HL-60/S4 (cell line): ENCODE data around the gene PCDHGA7.
"Not testable (repeated sequence)": the region's sequence is repeated elsewhere in the genome, so short reads cannot be mapped to it uniquely, and the experiment has no call there.

Experiments
- in situ Hi-C: fragments of 300-500 bp; cut with MboI; formaldehyde crosslinking; loops from 2 replicates; pipeline ENCODE4 v1.14.3; 2022; ENCODE audit warnings: low sequenced_read_pairs

Gene PCDHGA7

DNA sequence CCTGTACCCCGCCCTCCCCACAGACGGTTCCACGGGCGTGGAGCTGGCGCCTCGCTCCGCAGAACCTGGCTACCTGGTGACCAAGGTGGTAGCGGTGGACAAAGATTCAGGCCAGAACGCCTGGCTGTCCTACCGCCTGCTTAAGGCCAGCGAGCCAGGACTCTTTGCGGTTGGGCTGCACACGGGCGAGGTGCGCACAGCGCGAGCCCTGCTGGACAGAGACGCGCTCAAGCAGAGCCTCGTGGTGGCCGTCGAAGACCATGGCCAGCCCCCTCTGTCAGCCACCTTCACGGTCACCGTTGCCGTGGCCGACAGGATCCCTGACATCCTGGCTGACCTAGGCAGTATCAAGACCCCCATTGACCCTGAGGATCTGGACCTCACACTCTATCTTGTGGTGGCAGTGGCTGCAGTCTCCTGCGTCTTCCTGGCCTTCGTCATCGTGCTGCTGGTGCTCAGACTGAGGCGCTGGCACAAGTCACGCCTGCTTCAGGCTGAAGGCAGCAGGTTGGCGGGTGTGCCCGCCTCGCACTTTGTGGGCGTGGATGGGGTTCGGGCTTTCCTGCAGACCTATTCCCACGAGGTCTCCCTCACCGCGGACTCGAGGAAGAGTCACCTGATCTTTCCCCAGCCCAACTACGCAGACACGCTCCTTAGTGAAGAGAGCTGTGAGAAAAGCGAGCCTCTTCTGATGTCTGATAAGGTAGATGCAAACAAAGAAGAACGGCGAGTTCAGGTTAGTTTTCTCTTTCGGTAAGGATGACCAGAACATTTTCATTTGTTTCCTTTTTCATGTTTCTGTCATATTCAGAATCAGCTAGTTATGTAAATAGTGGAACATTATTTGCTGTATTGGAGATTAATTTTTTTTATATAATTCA lies 16.3 kb upstream of the PCDHGA7 start:
- in situ Hi-C loops, result no loop called here

DNA sequence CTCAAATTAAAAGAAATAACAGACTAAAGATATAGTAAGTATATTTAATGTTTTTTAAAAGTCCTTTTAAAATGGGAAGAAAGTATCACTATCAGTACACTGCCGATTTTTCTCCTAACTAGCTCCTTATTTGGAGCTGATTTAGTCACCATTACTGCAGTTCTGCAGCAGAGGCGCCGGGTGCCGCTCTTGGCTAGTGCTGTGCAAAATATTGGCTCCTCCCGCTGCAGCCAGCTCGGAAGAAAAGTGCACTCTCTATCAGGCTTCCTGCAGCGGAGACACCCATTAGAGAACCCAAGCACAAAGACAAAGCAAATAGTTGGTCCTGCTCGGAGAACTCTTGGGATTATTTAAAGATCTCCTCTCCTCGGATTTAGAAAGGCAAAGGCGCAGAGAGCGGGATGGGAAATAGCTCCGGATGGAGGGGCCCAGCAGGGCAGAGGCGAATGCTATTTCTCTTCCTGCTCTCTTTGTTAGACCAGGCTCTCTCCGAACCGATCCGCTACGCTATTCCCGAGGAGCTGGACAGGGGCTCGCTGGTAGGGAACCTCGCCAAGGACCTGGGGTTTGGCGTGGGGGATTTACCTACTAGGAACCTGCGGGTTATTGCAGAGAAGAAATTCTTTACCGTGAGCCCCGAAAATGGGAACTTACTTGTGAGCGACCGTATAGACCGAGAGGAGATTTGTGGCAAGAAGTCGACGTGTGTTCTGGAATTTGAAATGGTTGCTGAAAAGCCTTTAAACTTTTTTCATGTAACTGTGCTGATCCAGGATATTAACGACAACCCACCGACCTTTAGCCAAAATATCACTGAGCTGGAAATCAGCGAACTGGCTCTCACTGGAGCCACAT lies 12.3 kb upstream of the PCDHGA7 start, which contains the start of gene PCDHGB3:
Gene PCDHGB3, plus strand, starts transcription at position 249 of the 855 bp plus-strand sequence. Its CDS starts 153 bp downstream, at position 402.
- in situ Hi-C loops, result no loop called here

DNA sequence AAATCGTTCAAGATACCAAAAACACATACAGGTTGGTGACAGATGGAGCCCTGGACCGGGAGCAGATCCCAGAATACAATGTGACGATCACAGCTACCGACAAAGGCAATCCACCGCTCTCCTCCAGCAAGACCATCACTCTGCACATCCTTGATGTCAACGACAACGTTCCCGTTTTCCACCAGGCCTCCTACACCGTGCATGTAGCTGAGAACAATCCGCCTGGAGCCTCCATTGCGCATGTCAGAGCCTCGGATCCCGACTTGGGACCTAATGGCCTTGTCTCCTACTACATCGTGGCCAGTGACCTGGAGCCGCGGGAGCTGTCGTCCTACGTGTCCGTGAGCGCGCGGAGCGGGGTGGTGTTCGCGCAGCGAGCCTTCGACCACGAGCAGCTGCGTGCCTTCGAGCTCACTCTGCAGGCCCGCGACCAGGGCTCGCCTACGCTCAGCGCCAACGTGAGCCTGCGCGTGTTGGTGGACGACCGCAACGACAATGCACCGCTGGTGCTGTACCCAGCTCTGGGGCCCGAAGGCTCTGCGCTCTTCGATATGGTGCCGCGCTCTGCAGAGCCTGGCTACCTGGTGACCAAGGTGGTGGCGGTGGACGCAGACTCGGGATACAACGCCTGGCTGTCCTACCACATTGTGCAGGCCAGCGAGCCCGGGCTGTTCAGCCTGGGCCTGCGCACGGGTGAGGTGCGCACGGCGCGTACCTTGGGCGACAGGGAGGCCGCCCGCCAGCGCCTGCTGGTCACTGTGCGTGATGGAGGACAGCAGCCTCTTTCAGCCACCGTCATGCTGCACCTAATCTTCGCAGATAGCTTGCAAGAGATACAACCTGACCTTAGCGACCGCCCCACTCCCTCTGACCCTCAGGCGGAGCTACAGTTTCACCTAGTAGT lies 10.7 kb upstream of the PCDHGA7 start:
- in situ Hi-C loops, result no loop called here

DNA sequence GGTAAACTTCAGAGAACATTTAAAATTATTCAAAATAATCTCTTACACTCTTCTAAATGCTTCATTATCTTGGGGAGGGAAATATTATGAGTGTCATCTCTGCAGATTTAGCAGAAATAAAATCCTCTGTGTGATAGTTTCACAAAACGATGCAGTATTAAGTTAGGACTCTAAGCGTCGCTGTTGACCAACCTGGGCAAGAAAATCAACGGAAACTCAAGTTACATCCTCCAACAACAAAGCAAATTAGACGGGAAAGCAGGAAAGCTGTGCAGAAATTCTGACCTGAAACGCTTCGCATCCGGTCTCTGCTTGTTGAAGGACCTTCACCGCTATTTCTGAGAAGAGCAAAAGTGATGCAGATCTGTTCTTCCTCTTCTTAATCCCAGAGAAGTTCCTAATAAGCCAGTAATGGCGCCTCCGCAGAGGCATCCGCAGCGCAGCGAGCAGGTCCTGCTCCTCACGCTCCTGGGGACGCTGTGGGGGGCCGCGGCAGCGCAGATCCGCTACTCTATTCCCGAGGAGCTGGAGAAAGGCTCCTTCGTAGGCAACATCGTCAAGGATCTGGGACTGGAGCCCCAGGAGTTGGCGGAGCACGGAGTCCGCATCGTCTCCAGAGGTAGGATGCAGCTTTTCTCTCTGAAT lies 8.7 kb upstream of the PCDHGA7 start, which contains the start of gene PCDHGA6:
Gene PCDHGA6, plus strand, starts transcription at position 219 of the 645 bp plus-strand sequence. Its CDS starts 193 bp downstream, at position 412.
- in situ Hi-C loops, result no loop called here

DNA sequence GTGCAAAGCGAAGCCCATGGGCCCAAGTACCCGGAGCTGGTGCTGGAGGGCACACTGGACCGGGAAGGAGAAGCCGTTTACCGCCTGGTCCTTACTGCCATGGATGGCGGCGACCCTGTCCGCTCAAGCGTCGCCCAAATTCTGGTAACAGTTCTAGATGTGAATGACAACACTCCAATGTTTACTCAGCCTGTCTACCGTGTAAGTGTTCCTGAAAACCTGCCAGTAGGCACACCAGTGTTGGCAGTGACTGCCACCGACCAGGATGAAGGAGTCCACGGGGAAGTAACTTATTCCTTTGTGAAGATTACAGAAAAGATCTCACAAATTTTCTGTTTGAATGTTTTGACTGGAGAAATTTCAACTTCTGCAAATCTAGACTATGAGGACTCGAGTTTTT lies 7.9 kb upstream of the PCDHGA7 start:
- in situ Hi-C loops, result no loop called here

DNA sequence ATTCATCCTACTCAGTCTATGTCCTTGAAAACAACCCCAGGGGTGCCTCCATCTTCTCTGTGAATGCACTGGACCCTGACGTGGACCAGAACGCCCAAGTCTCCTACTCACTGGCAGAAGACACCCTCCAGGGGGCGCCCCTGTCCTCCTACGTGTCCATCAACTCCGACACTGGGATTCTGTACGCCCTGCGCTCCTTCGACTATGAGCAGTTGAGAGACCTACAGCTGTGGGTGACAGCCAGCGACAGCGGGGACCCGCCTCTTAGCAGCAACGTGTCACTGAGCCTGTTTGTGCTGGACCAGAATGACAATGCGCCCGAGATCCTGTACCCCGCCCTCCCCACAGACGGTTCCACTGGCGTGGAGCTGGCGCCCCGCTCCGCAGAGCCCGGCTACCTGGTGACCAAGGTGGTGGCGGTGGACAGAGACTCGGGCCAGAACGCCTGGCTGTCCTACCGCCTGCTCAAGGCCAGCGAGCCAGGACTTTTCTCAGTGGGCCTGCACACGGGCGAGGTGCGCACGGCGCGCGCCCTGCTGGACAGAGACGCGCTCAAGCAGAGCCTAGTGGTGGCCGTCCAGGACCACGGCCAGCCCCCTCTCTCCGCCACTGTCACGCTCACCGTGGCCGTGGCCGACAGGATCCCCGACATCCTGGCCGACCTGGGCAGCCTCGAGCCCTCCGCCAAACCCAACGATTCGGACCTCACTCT lies 6.9 kb upstream of the PCDHGA7 start:
- in situ Hi-C loops, result not testable (repeated sequence)

DNA sequence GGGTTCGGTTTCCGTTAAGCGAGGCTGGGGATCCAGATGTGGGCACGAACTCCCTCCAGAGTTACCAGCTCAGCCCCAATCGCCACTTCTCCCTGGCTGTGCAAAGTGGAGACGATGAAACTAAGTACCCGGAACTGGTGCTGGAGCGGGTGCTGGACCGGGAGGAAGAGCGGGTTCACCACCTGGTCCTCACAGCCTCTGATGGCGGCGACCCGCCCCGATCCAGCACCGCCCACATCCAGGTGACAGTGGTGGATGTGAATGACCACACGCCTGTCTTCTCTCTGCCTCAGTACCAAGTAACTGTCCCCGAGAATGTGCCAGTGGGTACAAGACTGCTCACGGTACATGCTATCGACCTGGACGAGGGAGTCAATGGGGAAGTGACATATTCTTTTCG lies 803 bp downstream of the PCDHGA7 start:
- in situ Hi-C loops, result no loop called here

DNA sequence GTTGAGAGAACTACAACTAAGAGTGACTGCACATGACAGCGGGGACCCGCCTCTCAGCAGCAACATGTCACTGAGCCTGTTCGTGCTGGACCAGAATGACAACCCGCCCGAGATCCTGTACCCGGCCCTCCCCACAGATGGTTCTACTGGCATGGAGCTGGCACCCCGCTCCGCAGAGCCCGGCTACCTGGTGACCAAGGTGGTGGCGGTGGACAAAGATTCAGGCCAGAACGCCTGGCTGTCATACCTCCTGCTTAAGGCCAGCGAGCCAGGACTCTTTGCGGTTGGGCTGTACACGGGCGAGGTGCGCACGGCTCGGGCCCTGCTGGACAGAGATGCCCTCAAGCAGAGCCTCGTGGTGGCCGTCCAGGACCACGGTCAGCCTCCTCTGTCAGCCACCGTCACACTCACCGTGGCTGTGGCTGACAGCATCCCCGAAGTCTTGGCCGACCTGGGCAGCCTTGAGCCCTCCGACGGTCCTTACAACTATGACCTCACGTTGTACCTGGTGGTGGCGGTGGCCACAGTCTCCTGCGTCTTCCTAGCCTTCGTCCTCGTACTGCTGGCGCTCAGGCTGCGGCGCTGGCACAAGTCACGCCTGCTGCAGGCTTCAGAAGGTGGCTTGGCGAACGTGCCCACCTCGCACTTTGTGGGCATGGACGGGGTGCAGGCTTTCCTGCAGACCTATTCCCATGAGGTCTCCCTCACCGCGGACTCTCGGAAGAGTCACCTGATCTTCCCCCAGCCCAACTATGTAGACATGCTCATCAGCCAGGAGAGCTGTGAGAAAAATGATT lies 2.1 kb downstream of the PCDHGA7 start:
- in situ Hi-C loops, result no loop called here

DNA sequence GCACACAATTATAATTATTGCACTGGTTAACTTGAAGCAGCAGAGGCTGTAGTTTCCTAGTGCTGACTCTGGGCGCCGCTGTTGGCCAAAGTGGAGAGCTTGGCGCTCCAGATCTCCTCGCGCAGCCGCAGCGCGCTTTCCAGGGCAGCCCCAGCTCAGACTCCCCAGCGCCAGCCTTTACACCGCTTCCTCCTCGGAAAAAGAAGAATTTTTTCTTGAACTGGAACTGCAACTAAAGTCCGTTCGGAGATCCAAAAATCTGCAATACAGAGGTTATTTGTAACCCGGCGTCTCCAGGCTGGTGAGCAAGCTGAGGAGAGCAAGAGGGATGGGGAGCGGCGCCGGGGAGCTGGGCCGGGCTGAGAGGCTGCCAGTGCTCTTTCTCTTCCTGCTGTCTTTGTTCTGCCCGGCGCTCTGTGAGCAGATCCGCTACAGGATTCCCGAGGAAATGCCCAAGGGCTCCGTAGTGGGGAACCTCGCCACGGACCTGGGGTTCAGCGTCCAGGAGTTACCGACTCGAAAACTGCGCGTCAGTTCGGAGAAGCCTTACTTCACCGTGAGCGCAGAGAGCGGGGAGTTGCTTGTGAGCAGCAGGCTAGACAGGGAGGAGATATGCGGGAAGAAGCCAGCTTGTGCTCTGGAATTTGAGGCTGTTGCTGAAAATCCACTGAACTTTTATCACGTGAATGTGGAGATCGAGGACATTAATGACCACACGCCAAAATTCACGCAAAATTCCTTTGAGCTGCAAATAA lies 5.2 kb downstream of the PCDHGA7 start, which contains the start of gene PCDHGB4:
Gene PCDHGB4, plus strand, starts transcription at position 142 of the 755 bp plus-strand sequence. Its CDS starts 187 bp downstream, at position 329.
- in situ Hi-C loops, result not testable (repeated sequence)

DNA sequence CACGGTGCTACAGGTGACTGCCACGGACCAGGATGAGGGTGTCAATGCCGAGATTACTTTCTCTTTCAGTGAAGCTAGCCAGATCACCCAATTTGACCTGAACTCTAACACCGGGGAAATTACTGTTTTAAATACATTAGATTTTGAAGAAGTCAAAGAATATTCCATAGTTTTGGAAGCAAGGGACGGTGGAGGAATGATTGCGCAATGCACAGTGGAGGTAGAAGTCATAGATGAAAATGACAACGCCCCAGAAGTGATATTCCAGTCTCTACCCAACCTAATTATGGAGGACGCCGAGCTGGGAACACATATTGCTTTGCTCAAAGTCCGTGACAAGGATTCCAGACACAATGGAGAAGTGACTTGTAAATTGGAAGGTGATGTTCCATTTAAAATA lies 6.1 kb downstream of the PCDHGA7 start:
- in situ Hi-C loops, result no loop called here

DNA sequence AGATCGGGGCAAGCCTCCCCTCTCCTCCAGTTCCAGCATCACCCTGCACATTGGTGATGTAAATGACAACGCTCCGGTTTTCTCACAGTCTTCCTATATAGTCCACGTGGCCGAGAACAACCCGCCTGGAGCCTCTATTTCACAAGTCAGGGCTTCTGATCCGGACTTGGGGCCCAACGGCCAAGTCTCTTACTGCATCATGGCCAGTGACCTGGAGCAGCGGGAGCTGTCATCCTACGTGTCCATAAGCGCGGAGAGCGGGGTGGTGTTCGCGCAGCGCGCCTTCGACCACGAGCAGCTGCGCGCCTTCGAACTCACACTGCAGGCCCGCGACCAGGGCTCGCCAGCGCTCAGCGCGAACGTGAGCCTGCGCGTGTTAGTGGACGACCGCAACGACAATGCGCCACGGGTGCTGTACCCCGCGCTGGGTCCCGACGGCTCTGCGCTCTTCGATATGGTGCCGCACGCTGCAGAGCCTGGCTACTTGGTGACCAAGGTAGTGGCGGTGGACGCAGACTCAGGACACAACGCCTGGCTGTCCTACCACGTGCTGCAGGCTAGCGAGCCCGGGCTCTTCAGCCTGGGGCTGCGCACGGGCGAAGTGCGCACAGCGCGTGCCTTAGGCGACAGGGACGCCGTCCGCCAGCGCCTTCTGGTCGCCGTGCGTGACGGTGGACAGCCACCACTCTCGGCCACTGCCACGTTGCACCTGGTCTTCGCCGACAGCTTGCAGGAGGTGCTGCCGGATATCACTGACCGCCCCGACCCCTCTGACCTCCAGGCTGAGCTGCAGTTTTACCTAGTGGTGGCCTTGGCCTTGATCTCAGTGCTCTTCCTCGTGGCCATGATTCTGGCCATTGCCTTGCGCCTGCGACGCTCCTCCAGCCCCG lies 6.9 kb downstream of the PCDHGA7 start:
- in situ Hi-C loops, result no loop called here

DNA sequence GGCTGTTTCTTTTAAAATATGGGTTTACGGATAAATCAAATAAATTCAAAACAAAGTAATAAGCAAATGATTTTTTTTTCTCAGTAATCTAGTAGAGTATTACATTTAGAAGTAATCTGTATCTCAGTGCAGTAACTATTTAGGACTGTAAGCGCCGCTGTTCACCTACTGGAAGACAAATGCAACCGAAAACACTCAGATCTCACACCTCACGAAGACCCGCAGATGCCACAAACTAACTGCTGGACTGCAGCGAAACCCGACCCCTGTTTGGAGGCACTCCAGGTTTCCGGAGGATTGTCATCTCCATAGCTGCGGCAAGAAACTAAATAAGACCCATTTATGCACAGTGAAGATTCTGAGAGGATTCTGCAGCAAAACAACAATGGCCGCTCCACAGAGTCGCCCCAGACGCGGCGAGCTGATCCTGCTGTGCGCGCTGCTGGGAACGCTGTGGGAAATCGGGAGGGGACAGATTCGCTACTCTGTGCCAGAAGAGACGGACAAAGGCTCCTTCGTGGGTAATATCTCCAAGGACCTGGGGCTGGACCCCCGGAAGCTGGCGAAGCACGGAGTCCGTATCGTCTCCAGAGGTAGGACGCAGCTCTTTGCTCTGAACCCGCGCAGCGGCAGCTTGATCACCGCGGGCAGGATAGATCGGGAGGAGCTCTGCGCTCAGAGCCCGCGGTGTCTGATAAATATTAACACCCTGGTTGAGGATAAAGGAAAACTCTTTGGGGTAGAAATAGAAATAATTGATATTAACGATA lies 10.1 kb downstream of the PCDHGA7 start, which contains the start of gene PCDHGA8:
Gene PCDHGA8, plus strand, starts transcription at position 205 of the 770 bp plus-strand sequence. Its CDS starts 181 bp downstream, at position 386.
- in situ Hi-C loops, result no loop called here

DNA sequence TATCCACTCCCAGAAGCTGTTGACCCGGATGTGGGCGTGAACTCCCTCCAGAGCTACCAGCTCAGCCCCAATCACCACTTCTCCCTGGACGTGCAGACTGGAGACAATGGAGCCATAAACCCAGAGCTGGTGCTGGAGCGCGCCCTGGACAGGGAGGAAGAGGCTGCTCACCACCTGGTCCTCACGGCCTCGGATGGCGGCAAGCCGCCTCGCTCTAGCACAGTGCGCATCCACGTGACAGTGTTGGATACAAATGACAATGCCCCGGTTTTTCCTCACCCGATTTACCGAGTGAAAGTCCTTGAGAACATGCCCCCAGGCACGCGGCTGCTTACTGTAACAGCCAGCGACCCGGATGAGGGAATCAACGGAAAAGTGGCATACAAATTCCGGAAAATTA lies 10.7 kb downstream of the PCDHGA7 start:
- in situ Hi-C loops, result no loop called here

DNA sequence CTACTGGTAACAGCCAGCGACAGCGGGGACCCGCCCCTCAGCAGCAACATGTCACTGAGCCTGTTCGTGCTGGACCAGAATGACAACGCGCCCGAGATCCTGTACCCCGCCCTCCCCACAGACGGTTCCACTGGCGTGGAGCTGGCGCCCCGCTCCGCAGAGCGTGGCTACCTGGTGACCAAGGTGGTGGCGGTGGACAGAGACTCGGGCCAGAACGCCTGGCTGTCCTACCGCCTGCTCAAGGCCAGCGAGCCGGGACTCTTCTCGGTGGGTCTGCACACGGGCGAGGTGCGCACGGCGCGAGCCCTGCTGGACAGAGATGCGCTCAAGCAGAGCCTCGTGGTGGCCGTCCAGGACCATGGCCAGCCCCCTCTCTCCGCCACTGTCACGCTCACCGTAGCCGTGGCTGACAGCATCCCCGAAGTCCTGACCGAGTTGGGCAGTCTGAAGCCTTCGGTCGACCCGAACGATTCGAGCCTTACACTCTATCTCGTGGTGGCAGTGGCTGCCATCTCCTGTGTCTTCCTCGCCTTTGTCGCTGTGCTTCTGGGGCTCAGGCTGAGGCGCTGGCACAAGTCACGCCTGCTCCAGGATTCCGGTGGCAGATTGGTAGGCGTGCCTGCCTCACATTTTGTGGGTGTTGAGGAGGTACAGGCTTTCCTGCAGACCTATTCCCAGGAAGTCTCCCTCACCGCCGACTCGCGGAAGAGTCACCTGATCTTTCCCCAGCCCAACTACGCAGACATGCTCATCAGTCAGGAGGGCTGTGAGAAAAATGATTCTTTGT lies 12.1 kb downstream of the PCDHGA7 start:
- in situ Hi-C loops, result not testable (repeated sequence)
